SU-DHL-6 (cell line): ENCODE measurements around the gene DHX35.

Source experiments
- H2AFZ ChIP-seq: fragments of 200-600 bp; sonication (generic); 2 replicates; pipeline ENCODE4 v1.6.1; 2014; ENCODE audit warnings: low read depth, mild to moderate bottlenecking, moderate library complexity, mixed read lengths, antibody characterized with exemption, low read length; ENCODE audit not compliant: severe bottlenecking
- H3F3A ChIP-seq: fragments of 200-600 bp; shearing (Covaris generic); 2 replicates; pipeline ENCODE4 v1.6.0; 2016; ENCODE audit warnings: antibody characterized with exemption, mild to moderate bottlenecking; ENCODE audit not compliant: insufficient read depth
- H3K27ac ChIP-seq: fragments of 200-600 bp; sonication (generic); 2 replicates; pipeline ENCODE4 v1.5.1; 2016; ENCODE audit warnings: low read depth, mild to moderate bottlenecking, low read length, moderate library complexity, mixed read lengths
- H3K27me3 ChIP-seq: fragments of 200-600 bp; sonication (generic), shearing (Covaris generic); 2 replicates; pipeline ENCODE4 v1.6.0; 2014; ENCODE audit warnings: mild to moderate bottlenecking, low read length
- H3K36me3 ChIP-seq: fragments of 200-600 bp; sonication (generic); 2 replicates; pipeline ENCODE4 v1.6.1; 2014; ENCODE audit warnings: mild to moderate bottlenecking, low read length, mixed read lengths
- H3K4me2 ChIP-seq: fragments of 300-600, 200-600 bp; shearing (Covaris generic), sonication (generic); 2 replicates; pipeline ENCODE4 v1.6.0; 2014; ENCODE audit warnings: low read length, low read depth, mild to moderate bottlenecking; ENCODE audit not compliant: poor library complexity, severe bottlenecking
- H3K4me3 ChIP-seq: fragments of 200-600 bp; sonication (generic); 2 replicates; pipeline ENCODE4 v1.5.1; 2014; ENCODE audit warnings: antibody characterized with exemption, low read length, mild to moderate bottlenecking, mixed read lengths; ENCODE audit not compliant: insufficient read depth, poor library complexity, severe bottlenecking
- H3K79me2 ChIP-seq: fragments of 200-600 bp; sonication (generic); 2 replicates; pipeline ENCODE4 v1.6.1; 2014; ENCODE audit warnings: mild to moderate bottlenecking, low read length, moderate library complexity; ENCODE audit not compliant: insufficient read depth
- H3K9ac ChIP-seq: fragments of 200-600 bp; sonication (generic); 2 replicates; pipeline ENCODE4 v1.7.0; 2014; ENCODE audit warnings: mild to moderate bottlenecking, low read length
- H3K9me2 ChIP-seq: fragments of 200-600 bp; sonication (generic); replicated peaks from 2 replicates; pipeline ENCODE4 v1.6.1; 2014; ENCODE audit warnings: low read length; ENCODE audit not compliant: insufficient read depth
- H3K9me3 ChIP-seq: fragments of 200-600 bp; sonication (generic); 2 replicates; pipeline ENCODE4 v1.6.1; 2014; ENCODE audit warnings: low read length, mixed read lengths; ENCODE audit not compliant: insufficient read depth
- H4K20me1 ChIP-seq: fragments of 200-600 bp; sonication (generic); 2 replicates; pipeline ENCODE4 v1.6.1; 2014; ENCODE audit warnings: low read depth, mild to moderate bottlenecking, antibody characterized with exemption, low read length, moderate library complexity, mixed read lengths
- EZH2phosphoT487 ChIP-seq: fragments of 200-600 bp; sonication (generic), shearing (Covaris generic); conservative IDR thresholded peaks from 2 replicates; pipeline ENCODE4 v1.6.1; 2018; ENCODE audit warnings: mild to moderate bottlenecking, antibody characterized with exemption, low read length, moderate library complexity, mixed read lengths
- TF ChIP-seq, protein P1 (sequence below): fragments of 200-600 bp; sonication (generic); IDR thresholded peaks from one replicate; pipeline ENCODE4 v1.5.1; 2017; ENCODE audit warnings: antibody characterized with exemption, mild to moderate bottlenecking, low read length, moderate library complexity; ENCODE audit not compliant: insufficient read depth, poor library complexity, severe bottlenecking

Gene DHX35

DNA sequence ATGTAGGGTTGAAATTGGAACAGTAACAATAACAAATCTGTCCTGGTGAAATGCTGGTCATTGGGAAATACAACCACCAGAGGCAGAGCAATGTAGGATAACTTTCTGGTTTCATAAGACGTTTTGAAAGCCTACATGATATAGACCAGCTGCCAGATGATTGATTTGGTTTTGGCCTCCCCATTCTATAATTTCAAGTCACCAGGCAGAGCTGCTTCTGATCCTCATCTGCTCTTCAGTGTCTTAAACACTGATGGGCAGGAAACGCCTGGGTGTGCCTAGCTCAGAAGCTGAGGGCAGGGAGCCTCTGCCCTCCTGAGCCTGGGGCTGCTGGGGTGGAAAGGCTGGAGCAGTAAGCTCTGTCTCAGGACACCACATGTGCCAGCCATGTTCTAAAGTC, 24.5 kb downstream of the DHX35 start:
- H3K79me2 ChIP-seq = no peaks in the 10 kb centered on the region
- no peak for TF ChIP-seq EZH2phosphoT487
- TF ChIP-seq, protein P1, sequence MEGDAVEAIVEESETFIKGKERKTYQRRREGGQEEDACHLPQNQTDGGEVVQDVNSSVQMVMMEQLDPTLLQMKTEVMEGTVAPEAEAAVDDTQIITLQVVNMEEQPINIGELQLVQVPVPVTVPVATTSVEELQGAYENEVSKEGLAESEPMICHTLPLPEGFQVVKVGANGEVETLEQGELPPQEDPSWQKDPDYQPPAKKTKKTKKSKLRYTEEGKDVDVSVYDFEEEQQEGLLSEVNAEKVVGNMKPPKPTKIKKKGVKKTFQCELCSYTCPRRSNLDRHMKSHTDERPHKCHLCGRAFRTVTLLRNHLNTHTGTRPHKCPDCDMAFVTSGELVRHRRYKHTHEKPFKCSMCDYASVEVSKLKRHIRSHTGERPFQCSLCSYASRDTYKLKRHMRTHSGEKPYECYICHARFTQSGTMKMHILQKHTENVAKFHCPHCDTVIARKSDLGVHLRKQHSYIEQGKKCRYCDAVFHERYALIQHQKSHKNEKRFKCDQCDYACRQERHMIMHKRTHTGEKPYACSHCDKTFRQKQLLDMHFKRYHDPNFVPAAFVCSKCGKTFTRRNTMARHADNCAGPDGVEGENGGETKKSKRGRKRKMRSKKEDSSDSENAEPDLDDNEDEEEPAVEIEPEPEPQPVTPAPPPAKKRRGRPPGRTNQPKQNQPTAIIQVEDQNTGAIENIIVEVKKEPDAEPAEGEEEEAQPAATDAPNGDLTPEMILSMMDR = no peak
- no peaks in the 10 kb centered on the region for H3K9me2 ChIP-seq
- H3K4me2 ChIP-seq = no peak overlapping the region
- H3K9me3 ChIP-seq = no peaks in the 10 kb centered on the region
- H3F3A ChIP-seq = no peaks in the 10 kb centered on the region
- H4K20me1 ChIP-seq = no peaks in the 10 kb centered on the region
- no peak overlapping the region for H3K4me3 ChIP-seq
- H3K9ac ChIP-seq = no peak overlapping the region
- H2AFZ ChIP-seq = no peak overlapping the region
- no peak overlapping the region for H3K27ac ChIP-seq
- no peaks in the 10 kb centered on the region for H3K27me3 ChIP-seq
- peaks cover 7% of the 10 kb centered on the region for H3K36me3 ChIP-seq

DNA sequence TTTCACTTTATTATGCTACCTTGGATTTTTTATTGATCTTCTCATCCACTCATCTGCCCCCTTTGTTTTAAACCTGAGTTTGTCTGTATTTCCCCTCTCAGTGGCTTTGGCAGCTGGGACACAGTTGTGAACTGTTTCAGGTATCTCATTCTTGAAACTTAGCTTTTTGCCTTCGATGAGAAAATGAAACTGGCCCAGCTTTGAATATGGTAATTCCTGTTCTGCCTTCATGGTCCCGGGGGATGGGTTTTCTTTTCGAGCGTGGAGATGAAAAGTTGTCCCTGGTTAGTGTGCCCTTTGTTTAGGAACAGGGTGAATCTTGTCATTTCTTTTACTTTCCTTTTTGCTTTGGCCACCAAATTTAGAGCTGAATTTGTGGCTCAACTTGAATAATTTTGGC, 25.6 kb downstream of the DHX35 start:
- Histone ChIP-seq H4K20me1 (no peaks in the 10 kb centered on the region), H3F3A (no peaks in the 10 kb centered on the region), H3K27me3 (no peaks in the 10 kb centered on the region), H3K36me3 (peaks cover 7% of the 10 kb centered on the region), H3K27ac (no peak overlapping the region), H3K9ac (no peak overlapping the region), H3K4me3 (no peak overlapping the region), H3K4me2 (no peak overlapping the region), H3K9me3 (no peaks in the 10 kb centered on the region), H3K9me2 (no peaks in the 10 kb centered on the region), H2AFZ (no peak overlapping the region), H3K79me2 (no peaks in the 10 kb centered on the region)
- TF ChIP-seq, protein P1 = no peak
- TF ChIP-seq EZH2phosphoT487 = no peak

DNA sequence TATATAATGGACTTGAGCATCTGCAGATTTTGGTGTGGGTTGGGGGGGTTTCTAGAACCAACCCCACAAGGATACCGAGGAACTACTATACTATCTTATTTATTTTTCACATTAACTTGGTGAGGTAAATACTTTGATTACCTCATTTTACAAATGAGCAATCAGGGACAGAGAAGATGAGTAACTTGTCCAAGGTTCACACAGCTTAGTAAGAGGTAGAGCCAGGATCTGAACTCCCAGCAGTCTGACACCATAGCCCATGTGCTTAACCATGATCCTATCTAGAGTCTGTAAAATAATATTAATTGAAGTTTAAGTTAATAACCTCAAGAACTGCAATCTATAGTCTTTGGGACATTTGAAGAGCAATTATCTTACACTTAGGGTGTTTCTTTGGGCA, 28.6 kb downstream of the DHX35 start:
- Histone ChIP-seq H3K4me2 (no peak overlapping the region), H3K4me3 (no peak overlapping the region), H3K9me3 (no peaks in the 10 kb centered on the region), H3K27ac (no peak overlapping the region), H3F3A (no peaks in the 10 kb centered on the region), H2AFZ (no peak overlapping the region), H3K9ac (no peak overlapping the region), H3K9me2 (no peaks in the 10 kb centered on the region), H3K79me2 (no peaks in the 10 kb centered on the region), H3K36me3 (peaks cover 3% of the 10 kb centered on the region), H3K27me3 (no peaks in the 10 kb centered on the region), H4K20me1 (no peaks in the 10 kb centered on the region)
- TF ChIP-seq, protein P1 = no peak
- TF ChIP-seq EZH2phosphoT487 = no peak
